IPS-18a (cell line): ENCODE measurements around the gene HHIP.
"Not testable (repeated sequence)": the region's sequence is repeated elsewhere in the genome, so short reads cannot be mapped to it uniquely, and the experiment has no call there.

ENCODE experiments used
- H3K27ac ChIP-seq: one replicate; pipeline ENCODE4 v1.5.1; 2013; ENCODE audit warnings: low read length
- H3K27me3 ChIP-seq: one replicate; pipeline ENCODE4 v1.6.1; 2013; ENCODE audit warnings: mild to moderate bottlenecking, low read length; ENCODE audit not compliant: control insufficient read depth, insufficient read depth
- H3K36me3 ChIP-seq: one replicate; pipeline ENCODE4 v1.6.1; 2013; ENCODE audit warnings: low read depth, low read length; ENCODE audit not compliant: control insufficient read depth
- H3K4me1 ChIP-seq: one replicate; pipeline ENCODE4 v1.6.1; 2013; ENCODE audit warnings: low read depth, low read length; ENCODE audit not compliant: control insufficient read depth
- H3K4me3 ChIP-seq: one replicate; pipeline ENCODE4 v1.5.1; 2013; ENCODE audit warnings: low read length
- H3K9ac ChIP-seq: one replicate; pipeline ENCODE4 v1.6.1; 2013; ENCODE audit warnings: mild to moderate bottlenecking, low read length, moderate library complexity
- H3K9me3 ChIP-seq: one replicate; pipeline ENCODE4 v1.6.1; 2013; ENCODE audit warnings: low read depth, low read length; ENCODE audit not compliant: control insufficient read depth

HHIP gene

GRCh38 chr4:144733566-144733965 lies 87.6 kb downstream of the HHIP start:
- no peak overlapping the region for H3K9ac ChIP-seq
- no peak overlapping the region for H3K4me3 ChIP-seq
- no peaks in the 10 kb centered on the region for H3K9me3 ChIP-seq
- peaks cover 9% of the 10 kb centered on the region for H3K4me1 ChIP-seq
- H3K27me3 ChIP-seq: no peaks in the 10 kb centered on the region
- H3K36me3 ChIP-seq: no peaks in the 10 kb centered on the region
- no peak overlapping the region for H3K27ac ChIP-seq

GRCh38 chr4:144734522-144734921 lies 88.6 kb downstream of the HHIP start:
- no peaks in the 10 kb centered on the region for H3K27me3 ChIP-seq
- H3K4me3 ChIP-seq: no peak overlapping the region
- no peaks in the 10 kb centered on the region for H3K36me3 ChIP-seq
- H3K4me1 ChIP-seq: peaks cover 9% of the 10 kb centered on the region
- H3K9me3 ChIP-seq: no peaks in the 10 kb centered on the region
- H3K27ac ChIP-seq: no peak overlapping the region
- no peak overlapping the region for H3K9ac ChIP-seq

GRCh38 chr4:144738649-144739048 lies 92.7 kb downstream of the HHIP start:
- peaks cover 7% of the 10 kb centered on the region for H3K4me1 ChIP-seq

GRCh38 chr4:144739511-144740033 lies 93.6 kb downstream of the HHIP start:
- no peaks in the 10 kb centered on the region for H3K9me3 ChIP-seq

More at GRCh38 chr4:144738649-144739048, 92.7 kb downstream of the HHIP start:
- Histone ChIP-seq H3K9ac (no peak overlapping the region), H3K9me3 (no peaks in the 10 kb centered on the region), H3K27me3 (no peaks in the 10 kb centered on the region), H3K36me3 (no peaks in the 10 kb centered on the region), H3K4me3 (no peak overlapping the region), H3K27ac (no peak overlapping the region)

GRCh38 chr4:144740316-144740715 lies 94.4 kb downstream of the HHIP start:
- Histone ChIP-seq H3K9ac (no peak overlapping the region), H3K4me1 (no peaks in the 10 kb centered on the region), H3K4me3 (no peak overlapping the region), H3K27ac (no peak overlapping the region), H3K9me3 (no peaks in the 10 kb centered on the region), H3K27me3 (no peaks in the 10 kb centered on the region), H3K36me3 (no peaks in the 10 kb centered on the region)

More at GRCh38 chr4:144739511-144740033, 93.6 kb downstream of the HHIP start:
- no peak overlapping the region for H3K4me3 ChIP-seq
- H3K27ac ChIP-seq: no peak overlapping the region
- H3K27me3 ChIP-seq: no peaks in the 10 kb centered on the region
- H3K4me1 ChIP-seq: peaks cover 3% of the 10 kb centered on the region
- H3K9ac ChIP-seq: no peak overlapping the region
- H3K36me3 ChIP-seq: no peaks in the 10 kb centered on the region

- no peaks in the 10 kb centered on the region for H3K9me3 ChIP-seq
- no peaks in the 10 kb centered on the region for H3K36me3 ChIP-seq
- H3K9ac ChIP-seq: no peak overlapping the region
- H3K4me1 ChIP-seq: no peaks in the 10 kb centered on the region
- no peak overlapping the region for H3K27ac ChIP-seq
- no peaks in the 10 kb centered on the region for H3K27me3 ChIP-seq
- no peak overlapping the region for H3K4me3 ChIP-seq
Observed at GRCh38 chr4:144748814-144749555, 103.0 kb downstream of the HHIP start.

GRCh38 chr4:144750348-144750747 lies 104.4 kb downstream of the HHIP start:
- H3K27me3 ChIP-seq: no peaks in the 10 kb centered on the region
- H3K4me1 ChIP-seq: no peaks in the 10 kb centered on the region
- no peak overlapping the region for H3K27ac ChIP-seq
- H3K9ac ChIP-seq: no peak overlapping the region
- H3K36me3 ChIP-seq: no peaks in the 10 kb centered on the region
- H3K4me3 ChIP-seq: no peak overlapping the region
- H3K9me3 ChIP-seq: no peaks in the 10 kb centered on the region

GRCh38 chr4:144754562-144755410 lies 108.8 kb downstream of the HHIP start:
- no peak overlapping the region for H3K4me3 ChIP-seq

GRCh38 chr4:144757969-144758368 lies 112.0 kb downstream of the HHIP start:
- Histone ChIP-seq H3K4me1 (no peaks in the 10 kb centered on the region), H3K4me3 (no peak overlapping the region), H3K9me3 (no peaks in the 10 kb centered on the region), H3K36me3 (no peaks in the 10 kb centered on the region), H3K27ac (no peak overlapping the region), H3K9ac (no peak overlapping the region), H3K27me3 (no peaks in the 10 kb centered on the region)

More at GRCh38 chr4:144754562-144755410, 108.8 kb downstream of the HHIP start:
- Histone ChIP-seq H3K4me1 (no peaks in the 10 kb centered on the region), H3K9ac (no peak overlapping the region), H3K27ac (no peak overlapping the region), H3K27me3 (no peaks in the 10 kb centered on the region), H3K9me3 (no peaks in the 10 kb centered on the region), H3K36me3 (no peaks in the 10 kb centered on the region)

GRCh38 chr4:144768809-144769208 lies 122.9 kb downstream of the HHIP start:
- not testable (repeated sequence) for H3K27me3 ChIP-seq, H3K27ac ChIP-seq, H3K9ac ChIP-seq, H3K9me3 ChIP-seq, H3K4me3 ChIP-seq, H3K4me1 ChIP-seq, H3K36me3 ChIP-seq

- Histone ChIP-seq H3K4me1 (no peaks in the 10 kb centered on the region), H3K27me3 (no peaks in the 10 kb centered on the region), H3K9ac (no peak overlapping the region), H3K27ac (no peak overlapping the region), H3K9me3 (no peaks in the 10 kb centered on the region), H3K36me3 (no peaks in the 10 kb centered on the region), H3K4me3 (no peak overlapping the region)
Observed at GRCh38 chr4:144778364-144778763, 132.4 kb downstream of the HHIP start.
